Activated CD4-positive, alpha-beta T cell treated with anti-CD3 and anti-CD28 coated beads for 4 hours (primary cell): ENCODE data around the gene PDE4B.

Experiments used
- DNase-seq, 2 donors: peaks; one replicate each; pipeline ENCODE4 v3.0.0-alpha.2; 2020

The PDE4B gene

GRCh38 chr1:66143651-66144050 lies 351.0 kb downstream of the PDE4B start:
- no peak for DNase-seq

DNA sequence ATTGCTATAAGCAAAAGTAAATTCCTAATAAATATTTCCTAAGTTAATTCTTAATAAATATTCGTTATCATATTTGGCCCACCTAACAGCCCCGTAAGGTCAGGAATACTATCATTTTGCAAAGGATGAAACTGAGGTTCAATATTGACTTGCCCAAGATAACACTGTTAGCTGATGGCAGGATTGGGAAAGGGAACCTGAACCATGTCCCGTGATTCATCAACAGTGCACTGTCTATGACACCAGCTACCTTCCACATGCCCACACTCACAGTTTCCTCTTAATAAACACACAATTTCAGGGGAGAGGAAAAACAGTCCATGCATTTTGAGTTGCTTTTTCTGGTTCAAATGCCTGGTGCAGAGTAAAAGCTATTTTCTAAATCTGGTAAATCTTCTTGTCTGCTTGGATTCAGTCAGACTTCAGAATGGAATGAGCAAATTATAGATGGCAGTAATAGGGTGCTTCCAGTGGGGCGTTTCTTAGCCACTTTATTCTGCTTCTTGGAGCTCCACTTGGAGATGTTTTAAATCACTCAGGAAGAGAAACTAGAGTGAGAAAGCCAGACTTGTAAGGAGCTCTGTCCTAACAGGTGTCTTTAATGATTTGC lies 354.6 kb downstream of the PDE4B start:
- no peak for DNase-seq

DNA sequence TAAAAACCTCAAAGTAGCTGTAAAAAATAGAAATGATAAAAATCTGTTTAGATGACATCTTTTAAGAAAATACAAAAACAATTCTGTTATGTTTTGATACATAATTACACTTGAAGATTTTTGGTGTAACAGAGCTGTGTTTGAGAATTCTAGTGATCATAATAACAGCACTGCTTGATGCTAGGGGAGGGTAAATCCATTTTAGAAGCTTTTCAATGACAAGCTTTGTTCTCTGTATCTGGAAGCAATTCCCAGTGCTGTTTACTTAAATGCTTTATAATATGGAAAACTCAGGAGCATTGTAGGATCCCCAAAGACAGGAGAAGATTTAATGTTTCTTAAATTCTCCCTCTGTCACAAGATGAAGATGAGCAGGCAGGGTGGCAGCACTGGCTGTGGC lies 359.3 kb downstream of the PDE4B start:
- DNase-seq, result no peak

- no peak for DNase-seq
These were observed 361.7 kb downstream of the PDE4B start for GRCh38 chr1:66154394-66154793.

DNA sequence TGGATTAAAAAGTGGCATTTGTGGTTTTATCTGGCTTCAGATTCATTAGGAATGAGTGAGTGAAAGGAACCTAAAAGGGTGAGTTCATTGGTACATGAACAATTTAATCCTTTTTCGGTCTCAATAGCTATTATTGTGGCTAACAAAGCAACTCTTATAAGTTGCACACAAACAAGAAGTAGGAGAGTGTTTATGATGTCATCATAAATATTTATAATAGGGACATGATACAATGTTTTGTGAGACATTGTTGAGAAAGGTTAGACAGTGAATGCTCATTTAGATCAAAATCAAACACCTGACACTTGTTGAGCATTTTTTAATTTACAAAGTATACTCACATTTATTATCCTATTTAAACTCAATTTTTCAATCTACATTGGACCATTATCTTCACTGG lies 363.4 kb downstream of the PDE4B start:
- DNase-seq, result no peak

DNA sequence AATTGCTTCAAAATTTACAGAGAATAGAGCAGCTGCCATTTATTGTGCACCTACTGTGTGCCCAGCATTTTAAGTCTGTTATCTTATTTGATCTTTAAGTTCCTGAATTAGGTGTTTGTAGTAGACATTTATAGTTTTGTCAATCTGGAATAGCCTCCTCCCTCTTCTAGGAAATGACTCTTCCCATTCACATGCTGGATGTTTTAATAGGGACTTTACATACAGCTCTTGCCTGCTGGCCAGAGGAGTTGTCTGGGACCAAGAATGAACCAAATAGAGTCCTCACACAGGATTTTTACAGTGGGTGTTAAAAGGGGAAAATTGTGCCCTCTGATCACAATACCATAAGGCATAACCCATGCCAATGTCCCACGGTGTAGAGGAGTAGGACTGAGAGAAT lies 367.1 kb downstream of the PDE4B start:
- no peak for DNase-seq

DNA sequence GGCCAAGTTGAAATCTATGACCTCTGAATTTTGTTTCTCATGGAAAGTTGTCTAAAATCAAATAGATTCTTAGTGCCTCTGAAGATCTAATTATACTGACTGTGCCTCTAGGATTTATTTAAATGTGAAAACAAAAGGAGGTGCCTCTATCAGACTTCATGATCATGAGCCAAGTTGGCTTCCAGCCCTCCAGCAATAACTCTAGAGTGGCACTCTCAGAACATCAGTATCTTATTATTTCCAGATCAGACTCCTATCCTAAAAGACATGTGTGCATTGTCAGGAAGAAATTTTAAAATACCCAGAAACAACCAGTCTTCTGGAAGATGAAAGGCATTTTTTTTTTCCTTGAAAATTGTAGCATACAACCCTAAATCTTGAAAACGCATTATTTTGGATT lies 368.0 kb downstream of the PDE4B start:
- DNase-seq, result no peak

- no peak for DNase-seq
These were observed 374.1 kb downstream of the PDE4B start for GRCh38 chr1:66166753-66167152.

GRCh38 chr1:66167267-66167666 lies 374.6 kb downstream of the PDE4B start:
- no peak for DNase-seq

GRCh38 chr1:66168467-66168887 lies 375.8 kb downstream of the PDE4B start:
- DNase-seq, result no peak

DNA sequence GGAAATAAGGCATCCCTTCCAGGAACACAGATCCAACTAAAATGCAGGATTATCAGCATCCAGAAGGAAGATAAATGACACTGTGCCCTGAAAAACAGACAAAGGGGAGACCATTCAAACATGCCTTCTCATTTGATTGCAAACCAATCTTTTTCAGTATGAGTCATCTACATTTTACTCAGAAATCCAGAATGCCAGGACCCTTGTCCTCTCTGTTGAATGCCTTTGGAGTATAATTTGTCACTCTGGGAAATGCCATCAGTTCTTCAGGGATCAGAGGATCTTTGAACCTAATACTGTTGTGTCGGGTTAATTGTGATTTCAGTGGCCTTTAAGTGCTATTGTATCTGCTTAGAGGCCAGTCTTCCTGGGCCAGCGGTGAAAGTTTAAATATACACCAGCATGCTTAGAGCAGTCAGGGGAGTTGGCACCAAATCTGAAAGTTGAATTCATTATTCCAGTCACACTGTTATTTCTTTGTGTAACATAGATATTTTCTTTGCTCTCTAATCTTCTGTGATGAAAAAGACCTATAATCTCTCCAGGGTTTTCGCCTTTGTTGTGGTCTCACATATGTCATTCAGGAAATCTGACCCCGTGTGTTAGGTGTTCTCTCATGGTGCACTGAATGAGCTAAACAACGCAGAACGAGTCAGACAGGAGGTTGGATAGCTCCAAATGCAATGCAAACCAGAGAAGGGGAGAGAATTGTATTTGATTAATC lies 376.4 kb downstream of the PDE4B start:
- DNase-seq, result no peak

DNA sequence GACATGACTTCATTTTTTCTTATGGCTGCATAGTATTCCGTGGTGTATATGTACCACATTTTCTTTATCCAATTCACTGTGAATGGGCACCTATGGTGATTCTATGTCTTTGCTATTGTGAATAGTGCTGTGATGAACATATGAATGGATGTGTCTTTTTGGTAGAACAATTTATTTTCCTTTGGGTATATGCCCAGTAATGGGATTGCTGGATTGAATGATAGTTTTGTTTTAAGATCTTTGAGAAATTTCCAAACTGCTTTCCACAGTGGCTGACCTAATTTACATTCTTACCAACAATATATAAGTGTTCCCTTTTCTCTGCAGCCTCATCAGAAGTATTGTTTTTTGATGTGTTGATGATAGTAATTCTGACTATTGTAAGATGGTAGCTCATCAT lies 379.6 kb downstream of the PDE4B start:
- no peak for DNase-seq

- DNase-seq, result no peak
These were observed 382.4 kb downstream of the PDE4B start for GRCh38 chr1:66175098-66175497.

- DNase-seq, result no peak
These were observed 382.9 kb downstream of the PDE4B start for GRCh38 chr1:66175581-66175980.

DNA sequence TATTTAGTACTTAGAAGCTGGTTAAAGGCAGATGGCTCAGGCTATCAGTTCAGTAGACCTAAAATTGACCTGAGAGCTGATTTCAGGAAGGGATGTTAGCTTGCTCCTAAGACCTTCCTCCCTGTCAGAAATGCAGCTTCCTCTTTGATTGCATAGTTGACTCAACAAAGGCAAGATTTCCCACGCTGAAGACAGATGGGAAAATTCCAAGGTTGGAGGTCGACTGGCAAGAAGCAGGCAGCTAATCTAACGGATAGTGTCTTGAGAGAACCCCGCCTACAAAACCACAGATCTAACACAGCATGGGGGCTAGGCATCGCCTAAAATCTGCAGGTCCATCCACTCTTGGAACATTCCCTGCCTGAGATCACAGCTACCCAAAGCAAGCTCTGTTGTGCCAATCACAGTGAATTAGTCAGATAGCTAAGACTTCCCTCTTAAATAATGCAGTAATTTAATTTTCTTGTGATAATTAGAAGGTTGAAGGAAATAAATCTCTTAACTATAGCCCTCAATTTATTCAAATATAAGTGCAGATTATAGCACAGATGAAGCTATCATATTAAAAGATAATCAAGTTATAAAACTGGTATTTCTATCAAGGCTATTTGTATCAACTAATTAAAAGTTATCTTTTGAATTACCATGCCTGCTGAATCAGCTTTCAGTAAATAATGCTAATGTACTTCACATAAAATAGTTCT lies 383.5 kb downstream of the PDE4B start:
- DNase-seq, result no peak

DNA sequence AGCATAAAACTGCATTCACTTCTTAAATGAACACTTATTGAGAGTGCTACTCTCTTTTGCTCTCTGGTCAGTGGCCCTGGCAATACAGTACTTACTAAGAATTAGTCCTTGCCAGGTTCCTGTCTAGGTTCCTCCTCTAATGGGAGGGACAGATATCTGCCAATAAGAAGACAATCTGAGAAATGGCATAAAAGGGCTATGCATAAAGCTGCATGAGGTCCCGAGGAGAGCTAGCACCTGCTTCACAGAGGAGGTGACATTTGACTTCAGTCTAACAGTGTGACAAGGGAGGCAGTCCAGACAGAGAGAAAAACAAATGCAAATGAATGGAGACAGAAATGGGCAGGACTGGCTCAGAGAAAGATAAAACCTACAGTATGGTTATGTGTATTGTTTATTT lies 384.1 kb downstream of the PDE4B start:
- no peak for DNase-seq

DNA sequence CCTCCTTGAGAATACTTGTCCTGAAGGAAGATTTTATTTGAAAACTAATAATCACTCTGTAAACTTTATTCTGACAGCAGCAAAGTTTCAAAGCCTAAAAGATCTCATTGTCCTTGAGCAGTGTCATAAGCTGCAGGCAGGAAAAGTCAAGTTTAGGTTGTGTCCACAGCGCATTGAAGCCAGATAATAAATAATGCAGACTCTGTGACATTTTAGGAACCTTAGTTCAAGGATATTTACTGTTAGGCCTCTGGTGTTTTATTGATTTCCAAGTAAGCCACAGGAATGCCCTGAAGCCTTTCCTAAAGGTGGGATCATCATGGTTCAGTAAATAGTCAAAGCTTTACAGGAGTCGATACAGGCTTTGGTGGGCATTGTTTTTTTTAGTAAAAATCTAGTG lies 384.8 kb downstream of the PDE4B start:
- no peak for DNase-seq

DNA sequence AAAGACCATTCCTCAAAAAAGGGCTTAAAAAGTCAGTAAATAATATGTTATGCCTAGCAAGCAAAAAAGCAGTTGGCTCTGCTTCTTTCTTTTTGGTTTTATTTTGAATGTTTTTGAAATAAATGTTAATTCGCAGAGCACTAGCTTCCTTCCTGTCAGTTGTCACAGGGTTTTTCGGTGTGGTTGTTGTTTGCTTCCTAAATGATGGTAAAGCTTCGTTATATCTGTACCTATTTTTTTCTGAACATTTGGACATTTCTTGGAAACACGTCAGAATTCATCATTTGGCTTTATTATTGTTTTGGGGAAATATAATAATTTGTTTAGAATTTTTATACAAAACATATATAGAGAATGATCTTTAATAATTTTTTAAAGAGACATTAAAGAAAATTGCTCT lies 389.3 kb downstream of the PDE4B start:
- no peak for DNase-seq

DNA sequence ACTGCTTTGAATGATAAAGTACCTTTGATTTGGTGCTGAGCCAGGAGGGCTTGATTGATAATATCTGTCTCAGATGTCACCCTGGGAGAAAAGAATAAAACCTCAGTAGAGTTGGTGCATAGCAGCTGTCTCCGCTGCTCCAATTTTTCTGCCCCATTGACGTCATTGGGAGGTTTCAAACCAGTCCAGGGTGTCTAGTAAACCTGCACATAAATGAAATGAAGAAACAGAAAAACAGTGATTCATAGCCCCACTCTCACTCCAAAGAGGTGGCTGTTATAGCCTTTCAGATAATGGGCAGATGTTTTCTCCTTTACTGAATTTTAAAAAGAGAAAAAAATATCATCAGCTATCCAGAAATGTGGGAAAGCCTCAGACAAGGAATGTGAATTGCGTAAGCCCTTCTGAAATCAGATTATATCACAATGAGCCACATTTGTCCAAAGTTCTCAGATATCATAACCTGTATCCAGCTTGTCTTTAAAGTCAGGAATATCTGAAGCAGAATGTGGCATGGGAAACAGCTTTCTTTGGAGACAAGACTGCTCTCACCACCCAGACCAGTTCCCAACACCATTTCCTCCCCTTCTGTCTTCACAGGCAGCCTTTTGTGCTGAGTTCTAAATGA lies 390.0 kb downstream of the PDE4B start:
- peak; percentile 4 to 17 for DNase-seq

- no peak for DNase-seq
These were observed 390.7 kb downstream of the PDE4B start for GRCh38 chr1:66183400-66183799.

GRCh38 chr1:66197120-66197519 lies 404.4 kb downstream of the PDE4B start:
- DNase-seq, result no peak

GRCh38 chr1:66197785-66198184 lies 405.1 kb downstream of the PDE4B start:
- DNase-seq, result no peak

GRCh38 chr1:66206563-66207144 lies 414.0 kb downstream of the PDE4B start:
- no peak for DNase-seq
